SK-N-SH (cell line): ENCODE data around the gene RNF212. TPM values are rescaled to one million over a fixed set of nuclear protein-coding genes. Genes with fewer than 3 reads are reported as not detected.

Source experiments
- CTCF ChIA-PET: fragments of 300-600, 350-600 bp; formaldehyde crosslinking; extraction: SDS; loops from one replicate; lab custom pipeline; 2021; lab: Yijun Ruan, JAX
- POLR2A ChIA-PET: fragments of 350-600 bp; sonication (Branson Sonifier 250); formaldehyde crosslinking; extraction: SDS; loops from one replicate; lab custom pipeline; 2020; ENCODE audit warnings: antibody characterized with exemption, inconsistent platforms; lab: Yijun Ruan, JAX
- DNase-seq: peaks from one replicate; pipeline ENCODE4 v3.0.0; 2012
- H2AFZ ChIP-seq: fragments of 200-600 bp; sonication (generic); 2 replicates; pipeline ENCODE4 v1.8.1; 2016; ENCODE audit warnings: antibody characterized with exemption, mild to moderate bottlenecking, low read depth
- H3F3A ChIP-seq: fragments of 200-600 bp; sonication (generic); replicated peaks from 2 replicates; pipeline ENCODE3; 2016; ENCODE audit warnings: antibody characterized with exemption, mild to moderate bottlenecking; ENCODE audit not compliant: insufficient read depth
- H3K27ac ChIP-seq, 2 experiments: fragments of 200-500 bp in 1 of 2; fragments of 200-600 bp in 1 of 2; sonication (Bioruptor generic) in 1 of 2; sonication (generic), shearing (Covaris generic) in 1 of 2; 2 replicates each; pipeline versions ENCODE4 v1.5.1 to v1.6.1; 2014 to 2016; ENCODE audit warnings: low read depth in 2 of 2, inconsistent platforms in 1 of 2, low read length in 1 of 2, mild to moderate bottlenecking in 1 of 2, mixed read lengths in 1 of 2
- H3K27me3 ChIP-seq: fragments of 200-600 bp; sonication (generic), shearing (Covaris generic); 2 replicates; pipeline ENCODE4 v1.6.1; 2016; ENCODE audit warnings: mixed run types; ENCODE audit not compliant: insufficient read depth
- H3K36me3 ChIP-seq, 2 experiments: fragments of 200-500 bp in 1 of 2; fragments of 200-600 bp in 1 of 2; sonication (Bioruptor generic) in 1 of 2; sonication (generic) in 1 of 2; replicated peaks in 1 of 2; 2 replicates each; pipeline versions ENCODE3 to v1.5.1; 2014 to 2016; ENCODE audit warnings: low read length in 1 of 2, mild to moderate bottlenecking in 1 of 2; ENCODE audit not compliant: insufficient read depth in 2 of 2, control insufficient read depth in 1 of 2
- H3K4me1 ChIP-seq, 2 experiments: fragments of 200-500 bp in 1 of 2; fragments of 200-600 bp in 1 of 2; sonication (Bioruptor generic) in 1 of 2; sonication (generic), shearing (Covaris generic) in 1 of 2; 2 replicates each; pipeline versions ENCODE4 v1.5.1 to v1.6.1; 2014 to 2016; ENCODE audit warnings: low read depth in 1 of 2, low read length in 1 of 2, mixed run types in 1 of 2; ENCODE audit not compliant: insufficient read depth in 2 of 2, control insufficient read depth in 1 of 2
- H3K4me2 ChIP-seq: fragments of 200-600 bp; sonication (generic), shearing (Covaris generic); 2 replicates; pipeline ENCODE4 v1.6.1; 2017; ENCODE audit warnings: mixed run types
- H3K4me3 ChIP-seq, 2 experiments: fragments of 200-500 bp in 1 of 2; fragments of 200-600 bp in 1 of 2; sonication (Bioruptor generic) in 1 of 2; sonication (generic), shearing (Covaris generic) in 1 of 2; 2 replicates each; pipeline versions ENCODE4 v1.5.1 to v1.8.1; 2014 to 2016; ENCODE audit warnings: low read depth in 2 of 2, inconsistent platforms in 1 of 2, low read length in 1 of 2, mild to moderate bottlenecking in 1 of 2, mixed read lengths in 1 of 2, moderate library complexity in 1 of 2
- H3K79me2 ChIP-seq: fragments of 200-600 bp; sonication (generic); 2 replicates; pipeline ENCODE4 v1.8.1; 2017; ENCODE audit warnings: mild to moderate bottlenecking; ENCODE audit not compliant: insufficient read depth
- H3K9ac ChIP-seq: fragments of 200-600 bp; sonication (generic); 2 replicates; pipeline ENCODE4 v1.6.1; 2017; ENCODE audit warnings: mixed run types
- H3K9me2 ChIP-seq: fragments of 200-600 bp; sonication (generic); 2 replicates; pipeline ENCODE4 v1.6.1; 2017; ENCODE audit warnings: mixed run types
- H3K9me3 ChIP-seq: fragments of 200-600 bp; sonication (generic); 2 replicates; pipeline ENCODE4 v1.6.1; 2017; ENCODE audit warnings: mixed run types, mild to moderate bottlenecking, moderate library complexity
- H4K20me1 ChIP-seq: fragments of 200-600 bp; sonication (generic); 2 replicates; pipeline ENCODE4 v1.6.1; 2017; ENCODE audit warnings: mild to moderate bottlenecking, mixed run types; ENCODE audit not compliant: insufficient read depth
- CHD2 ChIP-seq: fragments of 150-350 bp; IDR thresholded peaks from 2 replicates; pipeline ENCODE4 v1.6.1; 2018; ENCODE audit warnings: low read length; ENCODE audit not compliant: partially characterized antibody
- EZH2phosphoT487 ChIP-seq: fragments of 200-600 bp; sonication (generic); IDR thresholded peaks from 2 replicates; pipeline ENCODE4 v1.6.1; 2017; ENCODE audit warnings: low read depth, mixed run types, mild to moderate bottlenecking, antibody characterized with exemption, moderate library complexity, borderline replicate concordance
- FOSL2 ChIP-seq: IDR thresholded peaks from 2 replicates; pipeline ENCODE4 v1.4.0; 2012; ENCODE audit warnings: low read depth, mild to moderate bottlenecking, moderate library complexity, borderline replicate concordance
- FOXM1 ChIP-seq: IDR thresholded peaks from 2 replicates; pipeline ENCODE4 v1.4.0; 2012; ENCODE audit warnings: low read depth, mild to moderate bottlenecking
- GATA2 ChIP-seq: sonication (generic); formaldehyde crosslinking; IDR thresholded peaks from 2 replicates; pipeline ENCODE4 v1.5.0; 2020; ENCODE audit warnings: mild to moderate bottlenecking, missing genetic modification reagents
- MXI1 ChIP-seq: IDR thresholded peaks from 2 replicates; pipeline ENCODE4 v1.6.1; 2012; ENCODE audit warnings: mild to moderate bottlenecking, low read depth, low read length, improper control_type of control experiment
- NRF1 ChIP-seq: IDR thresholded peaks from 2 replicates; pipeline ENCODE4 v1.6.1; 2012; ENCODE audit warnings: low read depth, mild to moderate bottlenecking, low read length
- POLR2AphosphoS5 ChIP-seq: IDR thresholded peaks from 2 replicates; pipeline ENCODE4 v1.6.1; 2012; ENCODE audit warnings: low read depth, low read length
- RCOR1 ChIP-seq: fragments of 150-350 bp; IDR thresholded peaks from 2 replicates; pipeline ENCODE4 v1.6.1; 2017; ENCODE audit warnings: antibody characterized with exemption, low read length
- RFX5 ChIP-seq: IDR thresholded peaks from 2 replicates; pipeline ENCODE4 v1.6.1; 2012; ENCODE audit warnings: mild to moderate bottlenecking, improper control_type of control experiment, low read length
- RXRA ChIP-seq: IDR thresholded peaks from 2 replicates; pipeline ENCODE4 v1.4.0; 2012; ENCODE audit warnings: low read depth, mild to moderate bottlenecking, borderline replicate concordance
- SIN3A ChIP-seq: IDR thresholded peaks from 2 replicates; pipeline ENCODE4 v1.6.1; 2012; ENCODE audit warnings: low read depth, mild to moderate bottlenecking, low read length, moderate library complexity, borderline replicate concordance
- SMC3 ChIP-seq: IDR thresholded peaks from 2 replicates; pipeline ENCODE4 v1.6.1; 2012; ENCODE audit warnings: low read depth, low read length, improper control_type of control experiment
- TEAD4 ChIP-seq: IDR thresholded peaks from 2 replicates; pipeline ENCODE4 v1.4.0; 2012; ENCODE audit warnings: mild to moderate bottlenecking, borderline replicate concordance; ENCODE audit not compliant: insufficient read depth
- WGBS: methylation state at CpG from one replicate; pipeline ENCODE4 v1.1.6; 2017; ENCODE audit warnings: low lambda C conversion rate; 5-methylcytosine and 5-hydroxymethylcytosine counted together
- polyA plus RNA-seq, 3 experiments: library from polyadenylated mRNA; depleted of rRNA; stranded (reverse); fragments of >200 nt; gene quantifications; 2 replicates each; pipeline ENCODE4 v1.2.3, GENCODE V29; 2012
- TF ChIP-seq, protein P1 (sequence below): fragments of 150-350 bp; IDR thresholded peaks from 2 replicates; pipeline ENCODE4 v1.6.1; 2016; ENCODE audit warnings: mild to moderate bottlenecking, low read depth, low read length
- TF ChIP-seq, protein P2 (sequence below): fragments of 200-600 bp; sonication (generic); IDR thresholded peaks from 2 replicates; pipeline ENCODE4 v1.6.1; 2017; ENCODE audit warnings: antibody characterized with exemption, mild to moderate bottlenecking, moderate library complexity
- TF ChIP-seq, protein P3 (sequence below): IDR thresholded peaks from 2 replicates; pipeline ENCODE4 v1.6.1; 2012; ENCODE audit warnings: mild to moderate bottlenecking, low read depth, low read length, moderate library complexity
- TF ChIP-seq, protein P4 (sequence below): fragments of 150-350 bp; IDR thresholded peaks from 2 replicates; pipeline ENCODE4 v1.6.1; 2017; ENCODE audit warnings: antibody characterized with exemption, low read length, low read depth, borderline replicate concordance
- TF ChIP-seq, protein P5 (sequence below): IDR thresholded peaks from 2 replicates; pipeline ENCODE4 v1.4.0; 2012; ENCODE audit warnings: low read depth, borderline replicate concordance

Gene RNF212
- polyA plus RNA-seq, 1 of the 3 experiments (the other 2 are of a cell fraction): 7.0 TPM

DNA sequence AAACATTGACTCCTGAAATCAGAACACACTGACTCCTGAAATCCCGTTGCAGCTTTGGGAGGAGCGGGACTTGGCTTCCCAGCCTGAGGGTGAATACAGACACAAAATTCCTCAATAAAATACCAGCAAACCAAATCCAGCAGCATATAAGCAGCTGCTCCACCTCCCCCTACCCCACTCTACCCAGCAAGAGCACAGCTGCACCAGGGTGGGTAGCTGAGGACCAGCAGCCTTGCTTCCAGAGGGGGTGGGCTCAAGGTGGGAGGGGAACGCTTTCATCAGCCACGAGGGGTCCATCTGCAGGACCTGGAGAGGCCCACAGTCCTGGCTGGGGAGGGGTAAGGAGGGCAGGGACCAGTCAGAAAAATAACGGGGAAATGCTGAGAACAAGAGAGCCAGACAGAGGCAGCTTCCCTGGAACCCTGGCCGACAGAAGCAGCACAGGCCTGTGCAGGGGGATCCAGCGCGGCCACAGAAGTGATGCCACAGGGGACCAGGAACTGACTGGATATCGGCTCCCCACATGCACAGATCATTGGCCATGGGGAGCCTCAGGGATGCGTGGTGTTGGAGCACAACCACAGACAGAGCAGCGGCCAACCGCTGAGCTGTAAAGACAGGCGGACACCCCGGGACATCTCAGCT is 52.2 kb downstream of the RNF212 start:
- 58% methylated on average over 11 of the region's 14 CpGs for WGBS
- H3K4me3 ChIP-seq: no peak overlapping the region
- no peak overlapping the region for H3K27ac ChIP-seq
- H2AFZ ChIP-seq: no peak overlapping the region
- no peaks in the 10 kb centered on the region for H3K4me1 ChIP-seq
- H4K20me1 ChIP-seq: no peaks in the 10 kb centered on the region
- no peak overlapping the region for H3K4me2 ChIP-seq
- H3K79me2 ChIP-seq: no peaks in the 10 kb centered on the region
- no peaks in the 10 kb centered on the region for H3F3A ChIP-seq
- DNase-seq: no peak
- H3K36me3 ChIP-seq: no peaks in the 10 kb centered on the region
- POLR2A ChIA-PET: no interaction called here
- H3K9me2 ChIP-seq: no peaks in the 10 kb centered on the region
- TF ChIP-seq SIN3A (no peak), SMC3 (no peak), RCOR1 (no peak), FOSL2 (no peak), TEAD4 (no peak), FOXM1 (no peak), GATA2 (CRISPR knock-in tag) (no peak), NRF1 (no peak), RXRA (no peak), POLR2AphosphoS5 (no peak), CHD2 (no peak), RFX5 (no peak), EZH2phosphoT487 (no peak), MXI1 (no peak)
- TF ChIP-seq, protein P1, sequence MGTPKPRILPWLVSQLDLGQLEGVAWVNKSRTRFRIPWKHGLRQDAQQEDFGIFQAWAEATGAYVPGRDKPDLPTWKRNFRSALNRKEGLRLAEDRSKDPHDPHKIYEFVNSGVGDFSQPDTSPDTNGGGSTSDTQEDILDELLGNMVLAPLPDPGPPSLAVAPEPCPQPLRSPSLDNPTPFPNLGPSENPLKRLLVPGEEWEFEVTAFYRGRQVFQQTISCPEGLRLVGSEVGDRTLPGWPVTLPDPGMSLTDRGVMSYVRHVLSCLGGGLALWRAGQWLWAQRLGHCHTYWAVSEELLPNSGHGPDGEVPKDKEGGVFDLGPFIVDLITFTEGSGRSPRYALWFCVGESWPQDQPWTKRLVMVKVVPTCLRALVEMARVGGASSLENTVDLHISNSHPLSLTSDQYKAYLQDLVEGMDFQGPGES: no peak
- TF ChIP-seq, protein P2, sequence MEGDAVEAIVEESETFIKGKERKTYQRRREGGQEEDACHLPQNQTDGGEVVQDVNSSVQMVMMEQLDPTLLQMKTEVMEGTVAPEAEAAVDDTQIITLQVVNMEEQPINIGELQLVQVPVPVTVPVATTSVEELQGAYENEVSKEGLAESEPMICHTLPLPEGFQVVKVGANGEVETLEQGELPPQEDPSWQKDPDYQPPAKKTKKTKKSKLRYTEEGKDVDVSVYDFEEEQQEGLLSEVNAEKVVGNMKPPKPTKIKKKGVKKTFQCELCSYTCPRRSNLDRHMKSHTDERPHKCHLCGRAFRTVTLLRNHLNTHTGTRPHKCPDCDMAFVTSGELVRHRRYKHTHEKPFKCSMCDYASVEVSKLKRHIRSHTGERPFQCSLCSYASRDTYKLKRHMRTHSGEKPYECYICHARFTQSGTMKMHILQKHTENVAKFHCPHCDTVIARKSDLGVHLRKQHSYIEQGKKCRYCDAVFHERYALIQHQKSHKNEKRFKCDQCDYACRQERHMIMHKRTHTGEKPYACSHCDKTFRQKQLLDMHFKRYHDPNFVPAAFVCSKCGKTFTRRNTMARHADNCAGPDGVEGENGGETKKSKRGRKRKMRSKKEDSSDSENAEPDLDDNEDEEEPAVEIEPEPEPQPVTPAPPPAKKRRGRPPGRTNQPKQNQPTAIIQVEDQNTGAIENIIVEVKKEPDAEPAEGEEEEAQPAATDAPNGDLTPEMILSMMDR: no peak
- TF ChIP-seq, protein P3, sequence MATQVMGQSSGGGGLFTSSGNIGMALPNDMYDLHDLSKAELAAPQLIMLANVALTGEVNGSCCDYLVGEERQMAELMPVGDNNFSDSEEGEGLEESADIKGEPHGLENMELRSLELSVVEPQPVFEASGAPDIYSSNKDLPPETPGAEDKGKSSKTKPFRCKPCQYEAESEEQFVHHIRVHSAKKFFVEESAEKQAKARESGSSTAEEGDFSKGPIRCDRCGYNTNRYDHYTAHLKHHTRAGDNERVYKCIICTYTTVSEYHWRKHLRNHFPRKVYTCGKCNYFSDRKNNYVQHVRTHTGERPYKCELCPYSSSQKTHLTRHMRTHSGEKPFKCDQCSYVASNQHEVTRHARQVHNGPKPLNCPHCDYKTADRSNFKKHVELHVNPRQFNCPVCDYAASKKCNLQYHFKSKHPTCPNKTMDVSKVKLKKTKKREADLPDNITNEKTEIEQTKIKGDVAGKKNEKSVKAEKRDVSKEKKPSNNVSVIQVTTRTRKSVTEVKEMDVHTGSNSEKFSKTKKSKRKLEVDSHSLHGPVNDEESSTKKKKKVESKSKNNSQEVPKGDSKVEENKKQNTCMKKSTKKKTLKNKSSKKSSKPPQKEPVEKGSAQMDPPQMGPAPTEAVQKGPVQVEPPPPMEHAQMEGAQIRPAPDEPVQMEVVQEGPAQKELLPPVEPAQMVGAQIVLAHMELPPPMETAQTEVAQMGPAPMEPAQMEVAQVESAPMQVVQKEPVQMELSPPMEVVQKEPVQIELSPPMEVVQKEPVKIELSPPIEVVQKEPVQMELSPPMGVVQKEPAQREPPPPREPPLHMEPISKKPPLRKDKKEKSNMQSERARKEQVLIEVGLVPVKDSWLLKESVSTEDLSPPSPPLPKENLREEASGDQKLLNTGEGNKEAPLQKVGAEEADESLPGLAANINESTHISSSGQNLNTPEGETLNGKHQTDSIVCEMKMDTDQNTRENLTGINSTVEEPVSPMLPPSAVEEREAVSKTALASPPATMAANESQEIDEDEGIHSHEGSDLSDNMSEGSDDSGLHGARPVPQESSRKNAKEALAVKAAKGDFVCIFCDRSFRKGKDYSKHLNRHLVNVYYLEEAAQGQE: no peak
- TF ChIP-seq, protein P4, sequence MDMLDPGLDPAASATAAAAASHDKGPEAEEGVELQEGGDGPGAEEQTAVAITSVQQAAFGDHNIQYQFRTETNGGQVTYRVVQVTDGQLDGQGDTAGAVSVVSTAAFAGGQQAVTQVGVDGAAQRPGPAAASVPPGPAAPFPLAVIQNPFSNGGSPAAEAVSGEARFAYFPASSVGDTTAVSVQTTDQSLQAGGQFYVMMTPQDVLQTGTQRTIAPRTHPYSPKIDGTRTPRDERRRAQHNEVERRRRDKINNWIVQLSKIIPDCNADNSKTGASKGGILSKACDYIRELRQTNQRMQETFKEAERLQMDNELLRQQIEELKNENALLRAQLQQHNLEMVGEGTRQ: no peak
- TF ChIP-seq, protein P5, sequence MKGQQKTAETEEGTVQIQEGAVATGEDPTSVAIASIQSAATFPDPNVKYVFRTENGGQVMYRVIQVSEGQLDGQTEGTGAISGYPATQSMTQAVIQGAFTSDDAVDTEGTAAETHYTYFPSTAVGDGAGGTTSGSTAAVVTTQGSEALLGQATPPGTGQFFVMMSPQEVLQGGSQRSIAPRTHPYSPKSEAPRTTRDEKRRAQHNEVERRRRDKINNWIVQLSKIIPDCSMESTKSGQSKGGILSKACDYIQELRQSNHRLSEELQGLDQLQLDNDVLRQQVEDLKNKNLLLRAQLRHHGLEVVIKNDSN: no peak
- TF ChIP-seq, all 33 proteins: peak for 0
- H3K27me3 ChIP-seq: peaks cover 79% of the 10 kb centered on the region
- no peaks in the 10 kb centered on the region for H3K9me3 ChIP-seq
- H3K9ac ChIP-seq: no peak overlapping the region
- CTCF ChIA-PET: no interaction called here
